Mucosa of gallbladder (tissue), 1 donor: ENCODE data around the gene FGFR1OP2. TPM values are rescaled to one million over a fixed set of nuclear protein-coding genes. Genes with fewer than 3 reads are reported as not detected.
"Not testable (repeated sequence)": the region's sequence is repeated elsewhere in the genome, so short reads cannot be mapped to it uniquely, and the experiment has no call there.

Experiments
- DNase-seq: peaks from one replicate; pipeline ENCODE4 v3.0.0-alpha.2; 2020; ENCODE audit warnings: low spot score
- total RNA-seq: library from RNA; stranded (reverse); gene quantifications from one replicate; pipeline ENCODE4 v1.2.1, GENCODE V29; 2021
- donor health status: DM: no; HTN: no; CAD: no.

FGFR1OP2 gene
- total RNA-seq, 1 donor from 2014 or later, result 39.1 TPM

GRCh38 chr12:26941215-26941594, 2.9 kb downstream of the FGFR1OP2 start:
- no peak for DNase-seq

DNA sequence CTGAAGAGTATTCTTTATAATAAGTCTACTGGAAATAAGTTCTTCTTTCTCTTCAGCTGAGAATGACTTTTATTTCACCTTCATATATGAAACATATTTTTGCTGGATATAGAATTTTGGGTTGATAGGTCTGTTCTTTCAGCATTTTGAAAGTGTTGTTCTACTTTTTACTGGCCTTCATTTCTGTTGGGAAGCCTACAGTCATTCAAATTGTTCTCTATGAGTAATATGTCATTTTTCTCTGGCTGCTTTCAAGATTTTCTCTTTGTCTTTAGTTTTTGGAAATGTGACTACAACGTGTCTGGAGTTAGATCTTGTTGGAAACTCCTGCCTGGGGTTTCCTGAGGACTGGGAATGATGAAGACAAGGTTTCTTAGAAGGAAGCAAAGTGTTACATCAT, 10.0 kb downstream of the FGFR1OP2 start:
- no peak for DNase-seq

GRCh38 chr12:26953447-26953846, 15.2 kb downstream of the FGFR1OP2 start:
- DNase-seq, result no peak

DNA sequence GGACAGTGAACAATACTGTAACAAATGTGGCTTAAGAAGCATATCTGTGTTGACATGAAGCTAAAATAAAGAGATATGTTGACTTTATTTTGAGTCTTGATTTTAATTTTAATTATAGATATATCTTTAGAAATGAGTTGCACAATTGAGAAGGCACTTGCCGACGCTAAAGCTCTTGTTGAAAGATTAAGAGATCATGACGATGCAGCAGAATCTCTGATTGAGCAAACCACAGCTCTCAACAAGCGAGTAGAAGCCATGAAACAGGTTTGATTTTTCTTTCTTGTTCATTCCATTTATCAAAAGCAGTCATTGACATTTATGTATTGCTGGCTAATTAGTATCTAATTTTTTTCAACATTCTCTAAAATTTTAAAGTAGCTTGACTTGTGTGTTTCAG, 15.8 kb downstream of the FGFR1OP2 start:
- no peak for DNase-seq

DNA sequence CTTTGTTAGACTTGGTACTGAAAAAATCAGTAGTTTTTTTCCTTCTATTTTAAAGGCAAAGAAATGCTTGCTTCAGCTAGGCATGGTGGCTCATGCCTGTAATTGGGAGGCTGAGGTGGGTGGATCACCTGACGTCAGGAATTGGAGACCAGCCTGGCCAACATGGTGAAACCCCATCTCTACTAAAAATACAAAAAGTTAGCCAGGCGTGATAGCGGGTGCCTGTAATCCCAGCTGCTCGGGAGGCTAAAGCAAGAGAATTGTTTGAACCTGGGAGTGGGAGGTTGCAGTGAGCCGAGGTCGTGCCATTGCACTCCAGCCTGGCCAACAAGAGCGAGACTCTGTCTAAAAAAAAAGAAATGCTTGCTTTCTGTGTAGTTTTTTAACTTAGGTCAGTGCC, 23.1 kb downstream of the FGFR1OP2 start:
- not testable (repeated sequence) for DNase-seq

GRCh38 chr12:26961803-26962202, 23.5 kb downstream of the FGFR1OP2 start:
- DNase-seq, result no peak

DNA sequence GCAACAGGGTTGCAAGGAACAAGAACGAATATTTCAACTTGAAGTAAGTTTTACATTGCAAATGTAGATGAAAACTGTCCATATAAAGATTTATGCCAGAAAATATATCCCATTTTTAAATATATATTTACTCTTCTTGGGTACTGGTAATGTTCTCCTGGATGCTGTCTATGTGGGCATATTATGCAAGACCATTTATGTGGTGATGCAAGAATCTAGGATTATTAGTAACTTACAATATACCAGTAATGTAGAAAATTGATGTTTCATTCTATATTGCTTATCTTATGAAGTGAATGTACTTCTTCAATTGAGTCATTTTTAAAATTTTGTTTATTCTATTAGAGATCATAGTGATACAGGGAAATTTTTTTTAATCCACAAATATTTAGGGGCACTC, 25.1 kb downstream of the FGFR1OP2 start:
- no peak for DNase-seq

DNA sequence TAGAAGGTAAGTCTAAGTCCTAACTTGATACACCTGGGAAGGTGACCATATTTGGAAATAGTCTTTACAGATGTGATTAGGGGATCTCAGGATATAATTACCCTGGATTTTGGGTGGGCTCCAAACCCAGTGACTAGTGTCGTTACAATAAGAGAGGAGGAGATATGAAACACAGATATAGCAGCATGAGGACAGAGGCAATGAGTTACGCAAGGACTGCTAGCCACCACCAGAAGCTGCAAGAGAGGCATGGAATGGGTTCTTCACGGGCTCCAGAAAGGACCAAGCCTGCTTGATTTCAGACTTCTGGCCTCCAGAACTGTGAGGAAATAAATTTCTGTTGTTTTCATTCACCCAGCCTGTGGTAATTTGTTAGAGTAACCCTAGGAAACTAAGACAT, 28.6 kb downstream of the FGFR1OP2 start:
- DNase-seq, result no peak

DNA sequence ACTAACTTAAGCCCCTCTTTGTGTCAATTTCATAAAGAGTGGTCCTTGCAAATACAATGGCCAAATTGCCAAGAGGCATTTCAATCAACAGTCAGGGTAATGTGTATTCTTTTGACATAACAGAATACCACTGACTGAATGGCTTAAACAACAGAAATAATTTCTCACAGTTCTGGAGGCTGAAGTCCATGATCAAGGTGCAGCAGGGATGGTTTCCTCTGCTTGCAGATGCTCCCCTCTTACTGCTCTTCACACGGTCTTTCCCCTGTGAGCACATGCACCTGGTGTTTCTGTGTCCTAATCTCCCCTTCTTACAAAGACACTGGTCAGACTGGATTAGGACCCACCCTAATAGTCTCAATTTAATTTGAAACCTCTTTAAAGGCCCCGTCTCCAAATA, 31.9 kb downstream of the FGFR1OP2 start:
- no peak for DNase-seq

DNA sequence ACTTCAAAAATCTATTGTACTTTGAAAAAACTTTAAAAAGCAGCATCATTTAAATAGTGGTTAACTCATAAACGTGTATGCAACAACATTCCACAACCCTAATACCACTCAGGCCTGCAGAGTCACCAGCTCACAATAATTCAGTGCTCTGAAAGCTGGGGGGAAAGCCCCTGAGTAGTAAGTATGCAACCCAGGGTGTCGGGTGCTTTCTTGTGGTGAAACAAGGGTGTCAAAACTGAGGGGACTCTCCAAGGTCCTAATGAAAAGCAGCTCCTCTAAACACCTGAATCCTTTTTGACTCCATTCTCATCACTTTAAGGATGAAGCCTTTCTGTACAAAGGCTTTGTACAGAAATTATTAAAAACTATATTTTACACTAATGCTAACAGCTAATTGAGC, 33.7 kb downstream of the FGFR1OP2 start:
- DNase-seq, result no peak

DNA sequence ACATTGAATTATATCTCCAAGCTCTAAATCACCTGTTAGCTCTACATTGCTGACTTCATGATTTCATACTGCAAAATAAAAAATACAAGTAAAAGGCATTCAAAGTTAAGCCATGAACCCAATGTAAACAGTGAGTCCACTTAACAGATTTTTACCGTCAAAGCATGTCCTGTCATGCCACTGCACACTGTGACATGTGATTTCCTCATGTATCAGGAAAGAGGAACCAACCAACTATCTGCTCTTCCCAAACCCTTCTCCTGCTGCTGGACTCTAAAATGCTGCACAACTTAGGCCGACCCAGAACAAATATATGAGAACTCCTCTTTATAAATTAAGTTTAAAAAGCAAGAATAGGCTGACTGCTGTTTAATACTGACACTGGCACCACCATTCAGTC, 38.4 kb downstream of the FGFR1OP2 start:
- no peak for DNase-seq

- no peak for DNase-seq
Observed at GRCh38 chr12:26978801-26979200, 40.5 kb downstream of the FGFR1OP2 start.

DNA sequence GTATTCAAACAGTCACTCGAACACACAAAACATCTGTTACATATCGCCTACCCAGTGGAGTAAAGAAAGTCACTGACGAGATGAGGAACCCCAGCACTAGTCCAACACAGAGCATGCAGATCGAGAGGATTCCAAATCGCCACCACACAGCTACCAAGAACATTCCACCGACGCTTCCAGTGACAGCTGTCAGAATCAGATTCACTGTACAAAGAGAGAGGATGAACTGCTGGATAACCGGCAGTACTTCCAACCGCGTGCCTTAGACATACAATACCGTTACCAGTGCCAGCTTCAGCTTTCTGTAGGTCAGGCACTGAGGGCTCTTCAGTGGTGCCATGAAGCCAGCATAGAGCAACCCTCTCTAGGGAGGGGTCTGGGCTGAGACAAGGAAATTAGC, 41.5 kb downstream of the FGFR1OP2 start:
- no peak for DNase-seq

DNA sequence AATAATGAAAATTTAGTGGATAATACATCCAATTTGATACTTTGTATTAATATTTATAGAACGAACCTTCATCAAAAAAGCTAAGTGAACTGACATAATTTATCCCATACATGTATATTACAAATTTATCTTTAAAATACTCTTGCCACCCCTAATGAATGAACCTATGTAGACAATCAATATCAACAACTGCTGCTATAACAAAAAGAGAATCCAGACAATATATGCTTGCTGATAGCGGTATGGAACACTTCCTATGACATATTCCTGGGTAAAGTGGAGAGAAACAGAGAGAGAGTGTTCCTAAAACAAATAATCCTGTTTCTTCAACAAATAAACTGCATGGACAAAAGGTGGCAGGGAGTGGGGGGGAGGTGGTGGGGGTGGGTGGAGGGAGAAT, 44.6 kb downstream of the FGFR1OP2 start:
- no peak for DNase-seq

GRCh38 chr12:26987634-26988424, 49.6 kb downstream of the FGFR1OP2 start:
- no peak for DNase-seq

DNA sequence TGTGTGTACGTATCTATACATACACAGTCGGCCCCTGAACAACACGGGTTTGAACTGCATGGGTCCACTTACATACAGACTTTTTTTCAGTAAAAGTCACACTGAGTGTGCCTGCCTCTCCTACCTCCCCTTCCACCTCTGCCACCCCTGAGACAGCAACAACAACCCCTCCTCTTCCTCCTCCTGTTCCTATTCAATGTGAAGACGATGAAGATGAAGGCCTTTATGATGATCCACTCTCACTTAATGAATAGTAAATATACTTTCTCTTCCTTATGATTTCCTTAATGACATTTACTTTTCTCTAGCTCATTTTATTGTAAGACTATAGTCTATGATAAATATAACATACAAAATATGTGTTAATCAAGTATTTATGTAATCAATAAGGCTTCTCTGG, 50.4 kb downstream of the FGFR1OP2 start:
- no peak for DNase-seq

- no peak for DNase-seq
Observed at GRCh38 chr12:26989873-26990272, 51.6 kb downstream of the FGFR1OP2 start.

DNA sequence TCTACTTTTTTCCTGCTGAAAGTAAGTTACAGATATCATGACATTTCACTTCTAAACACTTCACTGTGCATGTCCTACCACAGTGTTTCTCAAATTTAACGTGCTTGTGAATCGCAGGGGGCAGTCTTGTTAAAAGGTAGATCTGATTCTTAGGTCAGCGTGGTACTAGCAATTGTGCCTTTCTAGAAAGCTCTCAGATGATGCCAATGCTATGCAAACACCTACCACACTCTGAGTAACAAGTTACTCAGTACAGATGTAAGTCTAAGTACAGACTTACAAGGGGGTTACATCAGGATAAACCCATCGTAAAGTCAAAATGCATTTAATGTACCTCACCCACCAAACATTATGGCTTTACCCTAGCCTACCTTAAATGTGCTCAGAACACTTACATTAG, 53.6 kb downstream of the FGFR1OP2 start:
- no peak for DNase-seq

DNA sequence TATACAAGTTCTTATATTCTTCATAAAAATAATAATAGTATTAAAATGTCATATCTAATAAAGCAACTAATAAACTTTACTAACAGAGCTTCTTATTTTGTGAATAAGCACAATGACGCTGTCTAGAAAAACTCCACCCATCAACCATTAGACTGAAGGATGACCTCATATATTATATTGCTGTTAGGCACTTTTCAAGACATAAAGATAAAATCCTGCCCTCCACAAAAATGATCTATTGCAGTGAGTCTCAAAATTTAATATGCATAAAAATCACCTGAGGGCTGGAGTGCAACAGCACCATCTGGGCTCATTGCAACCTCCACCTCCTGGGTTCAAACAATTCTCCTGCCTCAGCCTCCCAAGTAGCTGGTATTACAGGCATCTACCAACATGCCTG, 55.8 kb downstream of the FGFR1OP2 start:
- DNase-seq, result no peak

- DNase-seq, result no peak
Observed at GRCh38 chr12:26995706-26996105, 57.4 kb downstream of the FGFR1OP2 start.

GRCh38 chr12:26997003-26997402, 58.7 kb downstream of the FGFR1OP2 start:
- DNase-seq, result no peak

DNA sequence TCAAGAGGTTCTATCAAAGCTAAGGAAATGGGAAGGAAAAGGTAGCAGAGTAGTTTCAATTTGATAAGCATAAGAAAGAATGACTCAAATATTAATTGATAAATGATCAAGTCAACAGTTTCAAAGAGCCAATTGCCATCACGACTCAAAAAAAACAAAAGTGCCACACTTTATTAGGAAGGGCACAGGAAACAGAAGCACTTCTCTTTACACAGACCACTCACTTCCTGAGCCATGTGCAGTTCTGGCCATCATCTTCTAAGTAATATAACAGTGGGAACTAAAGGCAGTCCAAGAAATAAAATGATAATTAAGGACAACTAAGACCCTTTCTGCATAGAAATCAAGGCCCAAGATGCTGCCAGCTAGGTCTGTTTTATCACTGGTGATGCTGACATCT, 62.7 kb downstream of the FGFR1OP2 start:
- DNase-seq, result no peak

- DNase-seq, result no peak
Observed at GRCh38 chr12:27001663-27002062, 63.4 kb downstream of the FGFR1OP2 start.

DNA sequence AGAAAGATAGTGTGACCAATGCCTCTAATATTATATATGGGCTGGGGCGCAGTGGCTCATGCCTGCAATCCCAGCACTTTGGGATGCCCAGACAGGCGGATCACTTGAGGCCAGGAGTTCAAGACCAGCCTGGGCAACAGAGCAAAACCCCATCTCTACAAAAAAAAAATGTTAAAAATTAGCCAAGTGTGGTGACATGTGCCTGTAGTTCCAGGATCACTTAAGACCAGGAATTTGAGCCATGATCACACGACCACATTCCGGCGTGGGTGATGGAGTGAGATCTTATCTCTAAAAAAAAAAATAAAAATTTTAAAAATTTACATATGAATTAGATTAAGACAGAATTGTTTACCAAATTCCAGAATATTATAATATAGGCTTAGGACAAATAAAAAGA, 63.9 kb downstream of the FGFR1OP2 start:
- DNase-seq, result no peak
